AG09319 (cell line): ENCODE results near the gene SLC24A3.

ENCODE experiments used
- DNase-seq: peaks from one replicate; pipeline ENCODE4 v3.0.0-alpha.2; 2010; ENCODE audit warnings: low read depth; ENCODE audit errors: extremely low read depth
- CTCF ChIP-seq: IDR thresholded peaks from 2 replicates; pipeline ENCODE4 v1.5.1; 2011; ENCODE audit warnings: low read depth, mild to moderate bottlenecking, inconsistent platforms, low read length, moderate library complexity

SLC24A3 gene

DNA sequence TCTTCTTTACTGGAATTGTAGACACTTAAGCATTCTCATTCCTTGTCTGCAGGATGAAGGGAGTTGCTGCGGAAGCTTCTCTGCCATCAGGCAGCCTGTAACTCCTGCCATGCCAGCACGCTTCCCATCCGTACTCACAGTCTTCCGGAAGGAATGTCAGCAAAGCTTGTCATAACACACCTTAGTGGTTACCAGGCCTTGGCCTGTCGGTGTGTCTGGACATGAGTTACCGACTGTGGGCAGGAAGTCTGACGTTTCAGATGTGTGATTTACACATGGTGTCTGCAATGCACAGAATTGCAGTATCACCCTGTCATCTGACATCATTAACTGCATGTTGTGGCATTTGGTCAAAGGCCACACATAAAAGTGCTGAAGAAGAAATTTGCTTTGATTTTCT, 102.2 kb downstream of the SLC24A3 start:
- no peak for TF ChIP-seq CTCF
- DNase-seq: no peak

DNA sequence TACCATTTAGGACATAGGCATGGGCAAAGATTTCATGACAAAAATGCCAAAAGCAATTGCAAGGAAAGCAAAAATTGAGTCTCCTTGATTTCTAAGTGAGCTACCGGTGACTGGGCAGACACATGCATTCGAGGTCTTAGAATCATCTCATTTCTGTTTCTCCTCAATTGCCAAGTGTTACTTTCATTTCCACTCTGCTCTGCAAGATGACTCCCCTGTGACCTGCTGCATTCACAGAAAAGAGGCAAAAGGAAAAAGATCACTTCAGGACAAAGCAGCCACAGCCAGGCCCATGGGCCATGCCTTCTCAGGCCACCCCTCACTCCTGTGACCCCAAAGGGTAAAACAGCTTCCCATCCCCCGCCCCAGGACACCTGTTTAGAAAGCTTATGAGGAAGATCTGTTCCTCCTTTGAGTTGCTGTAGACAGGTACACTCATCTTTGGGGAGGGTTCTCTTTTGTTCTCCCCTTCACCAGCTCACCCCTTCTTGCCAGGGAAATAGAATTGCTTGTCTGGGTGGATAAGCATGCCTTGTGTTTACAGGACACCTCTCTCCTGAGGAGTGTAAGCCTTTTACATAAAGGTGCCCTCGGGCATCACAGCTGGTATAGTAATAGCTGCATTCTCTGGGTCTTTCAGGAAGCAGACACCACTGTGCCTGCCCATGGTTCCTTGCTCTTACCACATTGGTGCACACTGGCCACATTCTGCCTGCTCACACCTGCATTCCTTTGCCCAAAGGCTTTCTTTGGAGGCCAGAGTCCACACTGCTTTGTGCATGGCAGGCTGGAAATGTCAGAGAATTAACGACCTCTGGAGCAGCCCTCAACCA, 105.0 kb downstream of the SLC24A3 start:
- DNase-seq: no peak
- TF ChIP-seq CTCF: no peak

- no peak for TF ChIP-seq CTCF
- DNase-seq: no peak
Observed at GRCh38 chr20:19318610-19319009, 106.2 kb downstream of the SLC24A3 start.

DNA sequence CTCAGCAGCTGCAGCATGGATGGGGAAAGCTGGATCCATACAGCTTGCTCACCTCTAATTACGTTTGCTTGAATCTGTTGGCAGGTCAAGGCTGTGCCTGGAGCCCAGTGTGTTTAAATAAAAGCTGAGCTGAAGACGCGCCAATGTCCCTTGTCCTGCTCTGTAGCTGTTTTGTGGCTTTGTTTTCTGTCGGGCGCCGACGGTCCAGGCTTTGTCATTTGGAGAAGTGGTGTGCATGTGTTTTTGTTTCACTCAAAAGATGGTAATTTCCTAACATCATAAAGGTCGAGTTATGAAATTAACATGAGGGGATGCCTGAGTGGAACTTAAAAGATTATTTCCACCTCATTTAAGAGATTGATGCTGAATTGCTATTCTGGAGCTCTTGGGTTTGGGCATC, 107.6 kb downstream of the SLC24A3 start:
- no peak for TF ChIP-seq CTCF
- no peak for DNase-seq

- DNase-seq: no peak
- TF ChIP-seq CTCF: no peak
Observed at GRCh38 chr20:19321176-19321575, 108.7 kb downstream of the SLC24A3 start.

DNA sequence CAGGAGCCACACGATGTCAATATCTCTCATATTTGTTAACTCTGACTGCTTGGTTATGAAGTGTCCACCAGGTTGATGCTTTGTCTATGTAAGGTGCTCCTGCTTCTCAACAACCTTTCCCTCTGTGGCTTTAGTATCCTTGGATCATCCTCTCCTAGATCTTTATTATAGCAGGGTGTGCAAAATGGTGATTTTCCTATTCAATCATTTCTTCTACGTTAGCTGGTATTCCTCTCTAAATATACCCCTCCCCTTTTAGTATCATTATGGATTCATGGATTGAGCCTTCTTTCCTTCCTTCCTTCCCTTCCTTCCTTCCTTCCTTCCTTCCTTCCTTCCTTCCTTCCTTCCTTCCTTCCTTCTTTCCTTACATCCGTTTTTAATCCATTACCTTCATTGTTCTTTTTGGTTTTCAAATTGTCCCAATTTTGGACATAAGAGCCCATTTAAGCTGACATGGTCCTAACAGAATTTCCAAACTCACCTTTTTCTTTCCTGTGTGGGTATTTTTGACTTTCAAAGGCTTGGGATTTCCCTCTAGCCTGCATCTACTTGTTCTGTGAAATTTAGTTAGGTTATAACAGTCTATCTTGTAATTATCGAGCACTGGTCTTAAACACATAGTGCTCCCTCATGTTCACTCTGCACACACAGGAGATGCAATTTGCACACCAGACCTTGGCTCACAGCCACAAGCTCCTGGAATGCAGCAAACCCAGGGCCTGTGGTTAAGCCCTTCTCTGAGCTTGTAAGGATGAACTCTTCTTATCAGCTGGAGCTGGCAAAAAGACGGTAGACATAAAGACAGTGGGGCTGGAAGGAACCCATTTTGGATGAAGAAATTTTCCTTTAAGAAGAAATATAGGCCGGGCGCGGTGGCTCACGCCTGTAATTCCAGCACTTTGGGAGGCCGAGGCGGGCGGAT, 109.9 kb downstream of the SLC24A3 start:
- TF ChIP-seq CTCF: no peak
- no peak for DNase-seq

- TF ChIP-seq CTCF: no peak
Observed at GRCh38 chr20:19327401-19327800, 115.0 kb downstream of the SLC24A3 start.

More at GRCh38 chr20:19327401-19327800, 115.0 kb downstream of the SLC24A3 start:
- DNase-seq: no peak
